Measurements from ENCODE around the gene ELK3. TPM values are rescaled to one million over a fixed set of nuclear protein-coding genes. Genes with fewer than 3 reads are reported as not detected.
A peak's percentile ranks its signal among the peaks of the same experiment; 100 is the strongest.

Gene ELK3
- total RNA-seq, 4 donors from 2014 or later, result 10.1 to 25.3 (median 23.4) TPM

GRCh38 chr12:96261557-96261956 is 67.4 kb downstream of the ELK3 start:
- Histone ChIP-seq H3K27ac (peak overlapping the region in 2 of 4 donors; percentile 48 to 56), H3K36me3 (peaks cover 0 to 16% of the 10 kb centered on the region in 2 donors), H3K4me3 (no peak overlapping the region), H3K9me3 (no peaks in the 10 kb centered on the region), H3K27me3 (no peaks in the 10 kb centered on the region), H3K4me1 (peaks cover 16 to 57% (median 21%) of the 10 kb centered on the region in 3 donors)
- ATAC-seq, result no peak
- TF ChIP-seq, protein P1, sequence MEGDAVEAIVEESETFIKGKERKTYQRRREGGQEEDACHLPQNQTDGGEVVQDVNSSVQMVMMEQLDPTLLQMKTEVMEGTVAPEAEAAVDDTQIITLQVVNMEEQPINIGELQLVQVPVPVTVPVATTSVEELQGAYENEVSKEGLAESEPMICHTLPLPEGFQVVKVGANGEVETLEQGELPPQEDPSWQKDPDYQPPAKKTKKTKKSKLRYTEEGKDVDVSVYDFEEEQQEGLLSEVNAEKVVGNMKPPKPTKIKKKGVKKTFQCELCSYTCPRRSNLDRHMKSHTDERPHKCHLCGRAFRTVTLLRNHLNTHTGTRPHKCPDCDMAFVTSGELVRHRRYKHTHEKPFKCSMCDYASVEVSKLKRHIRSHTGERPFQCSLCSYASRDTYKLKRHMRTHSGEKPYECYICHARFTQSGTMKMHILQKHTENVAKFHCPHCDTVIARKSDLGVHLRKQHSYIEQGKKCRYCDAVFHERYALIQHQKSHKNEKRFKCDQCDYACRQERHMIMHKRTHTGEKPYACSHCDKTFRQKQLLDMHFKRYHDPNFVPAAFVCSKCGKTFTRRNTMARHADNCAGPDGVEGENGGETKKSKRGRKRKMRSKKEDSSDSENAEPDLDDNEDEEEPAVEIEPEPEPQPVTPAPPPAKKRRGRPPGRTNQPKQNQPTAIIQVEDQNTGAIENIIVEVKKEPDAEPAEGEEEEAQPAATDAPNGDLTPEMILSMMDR (IDR thresholded peaks at IDR 0.05), result no peak
- TF ChIP-seq POLR2AphosphoS5 (IDR thresholded peaks at IDR 0.05) (no peak), POLR2A (IDR thresholded peaks at IDR 0.05) (no peak), EP300 (IDR thresholded peaks at IDR 0.05) (no peak)
- WGBS, 2 donors (ENCODE audit: low coverage in 1 of 2), result 91 to 100% methylated on average over 1 to 4 of the region's 5 CpGs

DNA sequence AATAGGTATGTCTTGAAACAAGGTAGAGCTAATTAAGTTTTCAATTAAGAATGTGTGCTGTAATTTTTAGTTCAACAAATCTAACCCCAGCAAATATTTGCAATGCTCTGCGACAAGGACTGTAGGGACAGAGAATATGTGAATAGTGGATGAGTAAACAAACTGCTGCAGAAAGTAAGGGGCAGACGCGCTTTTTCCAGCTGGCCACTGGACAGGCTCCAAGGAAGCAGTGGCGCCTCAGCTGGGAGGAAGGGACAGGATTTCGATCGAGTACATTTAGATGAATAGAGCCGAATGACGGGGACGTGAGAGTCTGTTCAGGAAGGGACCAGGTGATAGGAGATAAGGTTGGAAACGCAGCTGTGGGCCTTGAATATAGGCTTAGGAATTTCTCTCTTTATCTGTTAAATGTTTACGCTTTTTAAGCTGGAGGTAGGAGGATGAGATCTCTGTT is 69.3 kb downstream of the ELK3 start:
- Histone ChIP-seq H3K36me3 (peaks cover 0 to 16% of the 10 kb centered on the region in 2 donors), H3K27ac (peak overlapping the region; percentile 3 to 56 (median 48)), H3K4me1 (peaks cover 9 to 38% (median 11%) of the 10 kb centered on the region in 3 donors), H3K9me3 (no peaks in the 10 kb centered on the region), H3K27me3 (no peaks in the 10 kb centered on the region), H3K4me3 (no peak overlapping the region)
- WGBS, 2 donors (ENCODE audit: low coverage in 1 of 2), result 43 to 47% methylated on average over 11 of the region's 11 CpGs
- no peak for ATAC-seq
- TF ChIP-seq EP300 (IDR thresholded peaks at IDR 0.05) (no peak), POLR2A (IDR thresholded peaks at IDR 0.05) (no peak), POLR2AphosphoS5 (IDR thresholded peaks at IDR 0.05) (no peak)
- TF ChIP-seq, protein P1 (IDR thresholded peaks at IDR 0.05), result no peak

GRCh38 chr12:96265400-96265799 is 71.2 kb downstream of the ELK3 start:
- no peak for ATAC-seq
- 98 to 100% methylated on average over 1 to 2 of the region's 2 CpGs for WGBS, 2 donors (ENCODE audit: low coverage in 1 of 2)
- Histone ChIP-seq H3K36me3 (peaks cover 0 to 31% of the 10 kb centered on the region in 2 donors), H3K27me3 (no peaks in the 10 kb centered on the region), H3K4me1 (peaks cover 6 to 26% (median 10%) of the 10 kb centered on the region in 3 donors), H3K4me3 (no peak overlapping the region), H3K27ac (no peak overlapping the region), H3K9me3 (no peaks in the 10 kb centered on the region)
- no peak for TF ChIP-seq POLR2A (IDR thresholded peaks at IDR 0.05)
- TF ChIP-seq, protein P1 (IDR thresholded peaks at IDR 0.05), result no peak
- TF ChIP-seq POLR2AphosphoS5 (IDR thresholded peaks at IDR 0.05), result no peak
- no peak for TF ChIP-seq EP300 (IDR thresholded peaks at IDR 0.05)

DNA sequence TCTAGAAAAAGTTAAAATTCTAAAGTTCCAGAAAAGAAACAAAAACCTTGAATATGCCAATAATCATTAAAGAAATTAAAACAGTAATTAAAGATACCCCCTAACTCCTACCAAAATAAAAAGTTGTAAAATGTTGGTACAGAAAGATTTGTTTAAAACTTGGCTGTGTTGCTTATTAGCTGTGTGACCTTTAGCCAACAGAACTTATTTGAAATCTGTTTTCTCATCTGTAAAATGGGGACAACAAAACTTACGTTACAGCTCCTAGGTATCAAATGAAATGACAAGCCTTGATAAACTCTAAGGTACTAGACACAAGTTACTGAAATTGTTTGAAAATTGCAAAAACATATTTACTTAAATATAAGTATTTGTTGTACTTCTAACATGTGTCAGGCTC is 71.7 kb downstream of the ELK3 start:
- no peak for ATAC-seq
- Histone ChIP-seq H3K27ac (no peak overlapping the region), H3K4me3 (no peak overlapping the region), H3K4me1 (peaks cover 6 to 26% (median 10%) of the 10 kb centered on the region in 3 donors), H3K9me3 (no peaks in the 10 kb centered on the region), H3K27me3 (no peaks in the 10 kb centered on the region), H3K36me3 (peaks cover 0 to 31% of the 10 kb centered on the region in 2 donors)
- TF ChIP-seq POLR2A (IDR thresholded peaks at IDR 0.05) (no peak), POLR2AphosphoS5 (IDR thresholded peaks at IDR 0.05) (no peak), EP300 (IDR thresholded peaks at IDR 0.05) (no peak)
- TF ChIP-seq, protein P1 (IDR thresholded peaks at IDR 0.05), result no peak
- 95 to 100% methylated on average over 1 of the region's 1 CpG for WGBS, 2 donors (ENCODE audit: low coverage in 1 of 2)

DNA sequence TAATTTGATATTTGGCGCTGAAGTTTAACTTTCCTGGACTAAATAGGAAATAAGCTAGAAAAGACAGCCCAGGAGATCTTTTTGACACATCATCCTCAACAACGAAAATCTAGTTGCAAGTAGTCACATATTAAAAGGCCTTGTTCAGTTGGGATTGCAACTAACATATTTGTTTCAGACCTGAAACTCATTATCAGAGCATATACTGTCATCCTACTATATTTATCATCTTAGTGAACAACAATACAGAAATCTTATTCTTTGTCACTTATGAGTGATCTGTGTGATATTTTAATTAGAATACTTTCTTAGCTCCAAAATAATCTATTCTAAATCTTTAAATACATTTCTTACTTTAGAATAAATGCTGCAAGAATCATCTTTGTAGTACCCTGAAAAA is 72.1 kb downstream of the ELK3 start:
- Histone ChIP-seq H3K27me3 (no peaks in the 10 kb centered on the region), H3K36me3 (peaks cover 0 to 33% of the 10 kb centered on the region in 2 donors), H3K4me1 (peaks cover 6 to 26% (median 10%) of the 10 kb centered on the region in 3 donors), H3K4me3 (no peak overlapping the region), H3K9me3 (no peaks in the 10 kb centered on the region), H3K27ac (no peak overlapping the region)
- 75 to 83% methylated on average over 2 of the region's 2 CpGs for WGBS, 2 donors (ENCODE audit: low coverage in 1 of 2)
- ATAC-seq, result no peak
- TF ChIP-seq, protein P1 (IDR thresholded peaks at IDR 0.05), result no peak
- TF ChIP-seq POLR2A (IDR thresholded peaks at IDR 0.05), result no peak
- no peak for TF ChIP-seq EP300 (IDR thresholded peaks at IDR 0.05)
- TF ChIP-seq POLR2AphosphoS5 (IDR thresholded peaks at IDR 0.05), result no peak
